OCI-LY7 (cell line): Measurements from ENCODE around the gene RAD23A.

Experiments used
- EZH2phosphoT487 ChIP-seq: fragments of 200-600 bp; sonication (generic); IDR thresholded peaks from 2 replicates; pipeline ENCODE4 v1.6.1; 2018; ENCODE audit warnings: low read depth, borderline replicate concordance, mild to moderate bottlenecking, mixed run types, antibody characterized with exemption, low read length, moderate library complexity, mixed read lengths
- TF ChIP-seq, protein P1 (sequence below): fragments of 200-600 bp; sonication (generic); conservative IDR thresholded peaks from 2 replicates; pipeline ENCODE4 v1.5.1; 2014; ENCODE audit warnings: mild to moderate bottlenecking, antibody characterized with exemption, low read length, moderate library complexity, mixed read lengths

DNA sequence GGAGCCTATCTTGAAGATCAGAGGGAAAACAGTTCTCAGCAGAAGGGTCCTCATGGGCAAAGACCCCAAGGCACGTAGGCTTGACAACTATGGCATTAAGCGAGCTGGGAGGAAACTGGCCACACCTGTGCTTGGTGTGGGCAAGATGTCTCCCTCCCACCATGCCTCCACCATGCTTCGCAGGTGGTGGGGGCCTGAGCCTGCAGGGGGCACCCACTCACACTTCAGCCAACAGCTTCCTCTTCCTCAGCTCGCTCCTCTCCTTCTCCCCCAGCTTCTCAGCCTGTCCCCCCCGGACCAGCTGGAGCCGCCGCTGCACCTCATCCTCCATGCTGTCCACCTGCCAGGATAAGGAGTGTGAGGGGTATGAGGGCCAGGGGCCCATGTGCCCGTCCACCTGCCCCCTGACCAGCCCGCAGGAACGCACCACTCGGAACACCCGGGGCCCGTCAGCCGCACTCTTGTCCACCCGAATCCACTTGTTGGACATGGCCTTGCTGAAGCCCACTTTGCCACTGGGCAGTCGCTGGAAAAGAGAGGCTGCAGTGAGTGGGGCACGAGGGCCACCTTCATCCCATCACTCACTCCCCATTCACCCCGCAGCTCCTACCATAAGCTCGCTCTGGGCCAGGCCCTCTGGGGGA, 15.5 kb upstream of the RAD23A start:
- TF ChIP-seq, protein P1, sequence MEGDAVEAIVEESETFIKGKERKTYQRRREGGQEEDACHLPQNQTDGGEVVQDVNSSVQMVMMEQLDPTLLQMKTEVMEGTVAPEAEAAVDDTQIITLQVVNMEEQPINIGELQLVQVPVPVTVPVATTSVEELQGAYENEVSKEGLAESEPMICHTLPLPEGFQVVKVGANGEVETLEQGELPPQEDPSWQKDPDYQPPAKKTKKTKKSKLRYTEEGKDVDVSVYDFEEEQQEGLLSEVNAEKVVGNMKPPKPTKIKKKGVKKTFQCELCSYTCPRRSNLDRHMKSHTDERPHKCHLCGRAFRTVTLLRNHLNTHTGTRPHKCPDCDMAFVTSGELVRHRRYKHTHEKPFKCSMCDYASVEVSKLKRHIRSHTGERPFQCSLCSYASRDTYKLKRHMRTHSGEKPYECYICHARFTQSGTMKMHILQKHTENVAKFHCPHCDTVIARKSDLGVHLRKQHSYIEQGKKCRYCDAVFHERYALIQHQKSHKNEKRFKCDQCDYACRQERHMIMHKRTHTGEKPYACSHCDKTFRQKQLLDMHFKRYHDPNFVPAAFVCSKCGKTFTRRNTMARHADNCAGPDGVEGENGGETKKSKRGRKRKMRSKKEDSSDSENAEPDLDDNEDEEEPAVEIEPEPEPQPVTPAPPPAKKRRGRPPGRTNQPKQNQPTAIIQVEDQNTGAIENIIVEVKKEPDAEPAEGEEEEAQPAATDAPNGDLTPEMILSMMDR = peak; percentile 44; the same call in 1 of the 2 replicates
- TF ChIP-seq EZH2phosphoT487 = no peak
